H1 (cell line): ENCODE results near the gene NCAPD3. TPM values are rescaled to one million over a fixed set of nuclear protein-coding genes. Genes with fewer than 3 reads are reported as not detected.
A peak's percentile ranks its signal among the peaks of the same experiment; 100 is the strongest.

ENCODE experiments used
- CHD2 ChIP-seq: IDR thresholded peaks from 2 replicates; pipeline ENCODE4 v1.6.1; 2012; ENCODE audit warnings: low read length, improper control_type of control experiment
- HDAC2 ChIP-seq, 2 experiments: fragments of 300-600 bp in 1 of 2; sonication (generic) in 1 of 2; IDR thresholded peaks; 2 replicates each; pipeline ENCODE4 v1.6.1; 2011 to 2012; ENCODE audit warnings: low read depth in 2 of 2, low read length in 2 of 2, mild to moderate bottlenecking in 2 of 2, moderate library complexity in 2 of 2, borderline replicate concordance in 1 of 2, inconsistent platforms in 1 of 2
- POLR2A ChIP-seq, 2 experiments: IDR thresholded peaks; 1 replicate in 1 of 2; 2 replicates in 1 of 2; pipeline ENCODE4 v1.6.1; 2011; ENCODE audit warnings: low read depth in 2 of 2, low read length in 2 of 2, mild to moderate bottlenecking in 2 of 2; ENCODE audit errors: control extremely low read depth in 1 of 2
- RBBP5 ChIP-seq: IDR thresholded peaks from 2 replicates; pipeline ENCODE4 v1.7.1; 2012; ENCODE audit warnings: low read depth, mild to moderate bottlenecking, inconsistent platforms, low read length, moderate library complexity, borderline replicate concordance
- RXRA ChIP-seq: IDR thresholded peaks from 2 replicates; pipeline ENCODE4 v1.6.1; 2011; ENCODE audit warnings: low read depth, mild to moderate bottlenecking, low read length, moderate library complexity; ENCODE audit not compliant: insufficient read depth
- SIN3A ChIP-seq, 2 experiments: IDR thresholded peaks in 1 of 2; conservative IDR thresholded peaks in 1 of 2; 2 replicates each; pipeline ENCODE4 v1.6.1; 2011 to 2012; ENCODE audit warnings: low read length in 2 of 2, improper control_type of control experiment in 1 of 2, low read depth in 1 of 2, mild to moderate bottlenecking in 1 of 2
- SIX5 ChIP-seq: IDR thresholded peaks from 2 replicates; pipeline ENCODE4 v1.6.1; 2011; ENCODE audit warnings: mild to moderate bottlenecking, low read depth, low read length
- TAF7 ChIP-seq: optimal IDR thresholded peaks from 2 replicates; pipeline ENCODE3; 2011; ENCODE audit warnings: low read depth, mild to moderate bottlenecking, inconsistent platforms, low read length, moderate library complexity, borderline replicate concordance
- TCF12 ChIP-seq: IDR thresholded peaks from 2 replicates; pipeline ENCODE4 v1.6.1; 2011; ENCODE audit warnings: low read depth, mild to moderate bottlenecking, low read length
- polyA plus RNA-seq, 7 experiments: library from polyadenylated mRNA; depleted of rRNA in 3 of 7; stranded (reverse) in 5 of 7; unstranded in 2 of 7; fragments of >200 nt in 5 of 7; fragments of 200-250 nt in 2 of 7; gene quantifications; 1 replicate in 5 of 7; 2 replicates in 1 of 7; 4 replicates in 1 of 7; pipeline versions ENCODE4 v1.2.1 to v1.2.3, GENCODE V29; 2011 to 2013; ENCODE audit warnings: missing spikeins in 2 of 7, mixed read lengths in 2 of 7
- total RNA-seq: library from RNA; stranded (reverse); fragmentation: NEBNext Ultra II Directional; extraction: Animal tissue kit (Norgen Biotek cat#: 25700); gene quantifications from 2 replicates; pipeline ENCODE4 v1.2.1, GENCODE V29; 2021

NCAPD3 gene
- total and polyA plus RNA-seq, 2 of the 8 experiments (the other 6 are each of a cell fraction or from before 2014, with no cell fraction given) = 26.5 to 55.2 TPM

DNA sequence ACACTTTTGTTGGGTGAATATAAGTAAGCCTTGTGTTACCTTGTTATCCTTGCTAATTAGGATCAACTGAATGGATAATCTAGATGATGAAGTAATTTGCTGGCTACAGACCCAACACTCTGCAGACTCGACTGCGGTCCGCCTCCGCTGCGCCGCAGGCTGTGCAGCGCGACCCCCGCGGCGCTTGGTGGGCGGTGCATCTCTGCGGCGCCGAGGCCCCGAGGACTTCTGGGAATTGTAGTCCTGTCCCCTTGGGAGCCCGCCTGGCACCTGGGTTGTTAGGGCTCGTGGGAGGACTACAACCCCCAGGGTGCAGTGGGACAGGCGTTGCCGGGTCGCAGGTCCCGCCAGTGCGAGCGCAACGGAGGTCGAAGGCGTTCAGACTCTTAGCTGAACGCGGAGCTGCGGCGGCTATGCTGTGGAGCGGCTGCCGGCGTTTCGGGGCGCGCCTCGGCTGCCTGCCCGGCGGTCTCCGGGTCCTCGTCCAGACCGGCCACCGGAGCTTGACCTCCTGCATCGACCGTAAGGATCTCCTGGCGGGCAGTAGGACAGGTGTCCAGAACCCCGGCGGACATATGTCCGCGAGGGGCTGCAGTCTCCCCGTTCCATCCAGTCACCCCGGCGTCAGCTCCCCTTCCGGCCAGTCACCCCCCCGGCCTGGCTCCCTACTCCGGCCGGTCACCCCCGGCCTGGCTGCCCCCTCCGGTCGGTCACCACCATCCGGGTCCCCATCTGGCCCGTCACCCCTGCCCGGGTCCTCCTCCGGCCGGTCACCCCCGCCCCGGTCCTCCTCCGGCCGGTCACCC is 29.6 kb upstream of the NCAPD3 start, which contains the start of the genes ACAD8 and THYN1 (continued):
- peak; percentile 88 for TF ChIP-seq SIX5
- peak; percentile 54; the same call in 1 of the 2 replicates for TF ChIP-seq RBBP5
- no peak for TF ChIP-seq TCF12
- TF ChIP-seq POLR2A (IDR thresholded peaks at IDR 0.05; ENCODE audit: control extremely low read depth in 1 of 2, low read depth in 2 of 2, low read length in 2 of 2) = peak; percentile 38 to 73
- TF ChIP-seq SIN3A (conservative IDR thresholded peaks at IDR 0.05 in 1 of 2, IDR thresholded peaks at IDR 0.05 in 1 of 2; ENCODE audit: low read depth in 1 of 2, low read length in 2 of 2) = peak in 1 of 2 experiments; percentile 91; a peak in 2 of 4 replicates
- no peak for TF ChIP-seq RXRA
- TF ChIP-seq TAF7 = peak; percentile 53
- peak; percentile 63; the same call in 1 of the 2 replicates for TF ChIP-seq CHD2
- TF ChIP-seq HDAC2 (IDR thresholded peaks at IDR 0.05; ENCODE audit: borderline replicate concordance in 1 of 2, low read depth in 2 of 2, low read length in 2 of 2) = peak in 1 of 2 experiments; percentile 75; a peak in 2 of 4 replicates
- TF ChIP-seq, all 59 proteins: peak for 15
